NAMALWA (cell line): ENCODE results near the gene B9D2.
"Not testable (repeated sequence)": the region's sequence is repeated elsewhere in the genome, so short reads cannot be mapped to it uniquely, and the experiment has no call there.

Experiments used
- DNase-seq: peaks from one replicate; pipeline ENCODE4 v3.0.0-alpha.2; 2015; ENCODE audit warnings: low spot score

B9D2 gene

GRCh38 chr19:41363753-41364523 lies at the start of gene B9D2:
Gene B9D2 (minus strand): TSS chr19:41364149. CDS start chr19:41363519, 630 bp downstream.
- DNase-seq: peak; percentile 99

- no peak for DNase-seq
Measured at GRCh38 chr19:41412953-41413352, 49.0 kb upstream of the B9D2 start.

- DNase-seq: no peak
Measured at GRCh38 chr19:41411968-41412265, 48.0 kb upstream of the B9D2 start.

GRCh38 chr19:41411100-41411967 lies 47.4 kb upstream of the B9D2 start:
- no peak for DNase-seq

GRCh38 chr19:41410336-41411054 lies 46.5 kb upstream of the B9D2 start:
- no peak for DNase-seq

GRCh38 chr19:41409288-41409687 lies 45.3 kb upstream of the B9D2 start:
- no peak for DNase-seq

- DNase-seq: not testable (repeated sequence)
Measured at GRCh38 chr19:41408846-41409245, 44.9 kb upstream of the B9D2 start.

GRCh38 chr19:41408256-41408655 lies 44.3 kb upstream of the B9D2 start:
- DNase-seq: peak; percentile 49

GRCh38 chr19:41407271-41407670 lies 43.3 kb upstream of the B9D2 start:
- no peak for DNase-seq

- DNase-seq: no peak
Measured at GRCh38 chr19:41405776-41406175, 41.8 kb upstream of the B9D2 start.

- no peak for DNase-seq
Measured at GRCh38 chr19:41403181-41403970, 39.4 kb upstream of the B9D2 start.

- no peak for DNase-seq
Measured at GRCh38 chr19:41402010-41402409, 38.1 kb upstream of the B9D2 start.

GRCh38 chr19:41401483-41401882 lies 37.5 kb upstream of the B9D2 start:
- DNase-seq: no peak

GRCh38 chr19:41399525-41399924 lies 35.6 kb upstream of the B9D2 start:
- no peak for DNase-seq

- DNase-seq: peak; percentile 24
Measured at GRCh38 chr19:41399091-41399490, 35.1 kb upstream of the B9D2 start.

GRCh38 chr19:41398598-41398997 lies 34.6 kb upstream of the B9D2 start:
- peak; percentile 56 for DNase-seq

- DNase-seq: no peak
Measured at GRCh38 chr19:41398050-41398418, 34.1 kb upstream of the B9D2 start.

GRCh38 chr19:41397086-41398049 lies 33.4 kb upstream of the B9D2 start, which contains the start of the genes BCKDHA and EXOSC5:
Gene BCKDHA (plus strand): TSS chr19:41397818. CDS start chr19:41397828, 10 bp downstream.
Gene EXOSC5 (minus strand): TSS chr19:41397359. CDS start chr19:41397328, 31 bp downstream.
- peak; percentile 100 for DNase-seq

- no peak for DNase-seq
Measured at GRCh38 chr19:41395355-41395754, 31.4 kb upstream of the B9D2 start.

GRCh38 chr19:41392775-41393174 lies 28.8 kb upstream of the B9D2 start:
- DNase-seq: no peak
